NCI-H146 treated with DMSO at 0.1 percent for 48 hours (cell line): ENCODE measurements around the gene PTPN20.
"Not testable (repeated sequence)": the region's sequence is repeated elsewhere in the genome, so short reads cannot be mapped to it uniquely, and the experiment has no call there.

ENCODE experiments used
- DNase-seq: peaks from one replicate; lab custom pipeline; 2025; ENCODE audit not compliant: unreplicated experiment; lab: John Stamatoyannopoulos, UW

PTPN20 gene

GRCh38 chr10:46911144-46911876 is at the start of gene PTPN20:
TSS of gene PTPN20 (plus strand) at chr10:46911428. CDS start at chr10:46932500, 21,072 bp downstream.
- not testable (repeated sequence) for DNase-seq

- DNase-seq: not testable (repeated sequence)
Measured at GRCh38 chr10:46869716-46870115, 41.5 kb upstream of the PTPN20 start.

GRCh38 chr10:46871583-46871982 is 39.6 kb upstream of the PTPN20 start:
- not testable (repeated sequence) for DNase-seq

- DNase-seq: not testable (repeated sequence)
Measured at GRCh38 chr10:46875304-46875703, 35.9 kb upstream of the PTPN20 start.

- not testable (repeated sequence) for DNase-seq
Measured at GRCh38 chr10:46876773-46877172, 34.5 kb upstream of the PTPN20 start.

GRCh38 chr10:46878761-46879160 is 32.5 kb upstream of the PTPN20 start:
- DNase-seq: not testable (repeated sequence)

- DNase-seq: not testable (repeated sequence)
Measured at GRCh38 chr10:46890813-46891611, 20.2 kb upstream of the PTPN20 start.

GRCh38 chr10:46896762-46897692 is 14.2 kb upstream of the PTPN20 start:
- not testable (repeated sequence) for DNase-seq

- DNase-seq: not testable (repeated sequence)
Measured at GRCh38 chr10:46901247-46901646, 10.0 kb upstream of the PTPN20 start.

- DNase-seq: not testable (repeated sequence)
Measured at GRCh38 chr10:46903874-46904273, 7.4 kb upstream of the PTPN20 start.

- not testable (repeated sequence) for DNase-seq
Measured at GRCh38 chr10:46906359-46906758, 4.9 kb upstream of the PTPN20 start.

GRCh38 chr10:46907185-46908117 is 3.8 kb upstream of the PTPN20 start:
- DNase-seq: not testable (repeated sequence)

- not testable (repeated sequence) for DNase-seq
Measured at GRCh38 chr10:46922498-46922897, 11.3 kb downstream of the PTPN20 start.

GRCh38 chr10:46925156-46925555 is 13.9 kb downstream of the PTPN20 start:
- not testable (repeated sequence) for DNase-seq

GRCh38 chr10:46925853-46926252 is 14.6 kb downstream of the PTPN20 start:
- DNase-seq: not testable (repeated sequence)

GRCh38 chr10:46928810-46929209 is 17.6 kb downstream of the PTPN20 start:
- DNase-seq: not testable (repeated sequence)

- not testable (repeated sequence) for DNase-seq
Measured at GRCh38 chr10:46932383-46932782, 21.2 kb downstream of the PTPN20 start.

- DNase-seq: not testable (repeated sequence)
Measured at GRCh38 chr10:46941091-46941490, 29.9 kb downstream of the PTPN20 start.

- DNase-seq: not testable (repeated sequence)
Measured at GRCh38 chr10:46948687-46949518, 37.7 kb downstream of the PTPN20 start.
